NB4 (cell line): ENCODE results near the gene GPATCH2L.
A peak's percentile ranks its signal among the peaks of the same experiment; 100 is the strongest.

Experiments
- DNase-seq: peaks from one replicate; pipeline ENCODE4 v3.0.0; 2010; ENCODE audit warnings: low read depth
- H3K4me3 ChIP-seq: one replicate; pipeline ENCODE4 v1.5.1; 2011; ENCODE audit warnings: mild to moderate bottlenecking, low read depth, low read length, moderate library complexity
- MYC ChIP-seq: IDR thresholded peaks from 2 replicates; pipeline ENCODE4 v1.6.1; 2011; ENCODE audit warnings: low read depth, low read length
- POLR2A ChIP-seq: IDR thresholded peaks from 2 replicates; pipeline ENCODE4 v1.6.1; 2011; ENCODE audit warnings: mild to moderate bottlenecking; ENCODE audit not compliant: insufficient read length; ENCODE audit errors: extremely low read depth
- TF ChIP-seq, protein P1 (sequence below): IDR thresholded peaks from 2 replicates; pipeline ENCODE4 v1.6.1; 2011; ENCODE audit warnings: low read depth, low read length
- TF ChIP-seq, protein P2 (sequence below): IDR thresholded peaks from one replicate; pipeline ENCODE4 v1.5.1; 2012; ENCODE audit warnings: low read depth, low read length

Gene GPATCH2L

DNA sequence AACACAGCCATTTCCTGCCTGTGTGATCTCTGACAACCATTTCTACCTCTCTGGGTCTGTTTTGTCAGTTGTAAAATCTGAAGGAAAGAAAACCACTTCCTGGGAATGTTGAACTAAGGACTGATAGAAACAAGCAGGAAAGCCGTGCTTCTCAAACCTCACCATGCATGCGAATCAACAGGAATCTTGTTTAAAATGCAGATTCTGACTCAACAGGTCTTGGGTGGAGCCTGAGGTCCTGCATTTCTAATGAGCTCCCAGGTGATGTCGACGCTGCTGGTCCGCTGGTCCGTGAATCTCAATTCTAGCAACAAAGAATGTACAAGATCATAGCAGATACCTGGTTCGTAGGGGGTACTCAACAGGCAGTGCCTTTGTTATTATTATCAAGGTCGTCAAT lies 38.0 kb upstream of the GPATCH2L start:
- H3K4me3 ChIP-seq = no peak overlapping the region
- no peak for TF ChIP-seq POLR2A
- TF ChIP-seq, protein P1, sequence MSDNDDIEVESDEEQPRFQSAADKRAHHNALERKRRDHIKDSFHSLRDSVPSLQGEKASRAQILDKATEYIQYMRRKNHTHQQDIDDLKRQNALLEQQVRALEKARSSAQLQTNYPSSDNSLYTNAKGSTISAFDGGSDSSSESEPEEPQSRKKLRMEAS = no peak
- TF ChIP-seq, protein P2, sequence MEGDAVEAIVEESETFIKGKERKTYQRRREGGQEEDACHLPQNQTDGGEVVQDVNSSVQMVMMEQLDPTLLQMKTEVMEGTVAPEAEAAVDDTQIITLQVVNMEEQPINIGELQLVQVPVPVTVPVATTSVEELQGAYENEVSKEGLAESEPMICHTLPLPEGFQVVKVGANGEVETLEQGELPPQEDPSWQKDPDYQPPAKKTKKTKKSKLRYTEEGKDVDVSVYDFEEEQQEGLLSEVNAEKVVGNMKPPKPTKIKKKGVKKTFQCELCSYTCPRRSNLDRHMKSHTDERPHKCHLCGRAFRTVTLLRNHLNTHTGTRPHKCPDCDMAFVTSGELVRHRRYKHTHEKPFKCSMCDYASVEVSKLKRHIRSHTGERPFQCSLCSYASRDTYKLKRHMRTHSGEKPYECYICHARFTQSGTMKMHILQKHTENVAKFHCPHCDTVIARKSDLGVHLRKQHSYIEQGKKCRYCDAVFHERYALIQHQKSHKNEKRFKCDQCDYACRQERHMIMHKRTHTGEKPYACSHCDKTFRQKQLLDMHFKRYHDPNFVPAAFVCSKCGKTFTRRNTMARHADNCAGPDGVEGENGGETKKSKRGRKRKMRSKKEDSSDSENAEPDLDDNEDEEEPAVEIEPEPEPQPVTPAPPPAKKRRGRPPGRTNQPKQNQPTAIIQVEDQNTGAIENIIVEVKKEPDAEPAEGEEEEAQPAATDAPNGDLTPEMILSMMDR = no peak
- TF ChIP-seq MYC = no peak
- DNase-seq = no peak

DNA sequence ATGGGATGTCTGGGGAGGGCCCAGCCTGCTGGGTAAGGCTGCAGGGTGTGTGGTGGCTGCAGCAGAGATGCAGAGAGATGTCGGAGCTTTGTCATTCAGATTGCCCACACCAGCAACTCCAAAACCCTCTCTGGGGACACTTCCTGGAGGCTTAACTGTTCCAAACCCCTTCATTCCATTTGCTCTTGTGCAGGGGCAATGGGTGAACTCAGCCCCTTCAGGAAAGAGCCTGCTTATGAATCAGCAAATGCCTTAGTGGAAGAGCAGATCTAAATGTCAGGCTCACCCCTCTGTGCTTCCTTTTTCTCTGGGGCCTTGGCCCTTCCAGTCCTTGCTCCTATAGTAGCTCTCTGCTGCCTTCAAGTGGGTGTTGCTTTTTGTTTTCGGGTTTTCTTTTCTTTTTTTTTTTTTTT lies 36.7 kb upstream of the GPATCH2L start:
- peak; percentile 29 for DNase-seq
- H3K4me3 ChIP-seq = no peak overlapping the region
- TF ChIP-seq, protein P2 = no peak
- TF ChIP-seq, protein P1 = no peak
- no peak for TF ChIP-seq POLR2A
- no peak for TF ChIP-seq MYC

DNA sequence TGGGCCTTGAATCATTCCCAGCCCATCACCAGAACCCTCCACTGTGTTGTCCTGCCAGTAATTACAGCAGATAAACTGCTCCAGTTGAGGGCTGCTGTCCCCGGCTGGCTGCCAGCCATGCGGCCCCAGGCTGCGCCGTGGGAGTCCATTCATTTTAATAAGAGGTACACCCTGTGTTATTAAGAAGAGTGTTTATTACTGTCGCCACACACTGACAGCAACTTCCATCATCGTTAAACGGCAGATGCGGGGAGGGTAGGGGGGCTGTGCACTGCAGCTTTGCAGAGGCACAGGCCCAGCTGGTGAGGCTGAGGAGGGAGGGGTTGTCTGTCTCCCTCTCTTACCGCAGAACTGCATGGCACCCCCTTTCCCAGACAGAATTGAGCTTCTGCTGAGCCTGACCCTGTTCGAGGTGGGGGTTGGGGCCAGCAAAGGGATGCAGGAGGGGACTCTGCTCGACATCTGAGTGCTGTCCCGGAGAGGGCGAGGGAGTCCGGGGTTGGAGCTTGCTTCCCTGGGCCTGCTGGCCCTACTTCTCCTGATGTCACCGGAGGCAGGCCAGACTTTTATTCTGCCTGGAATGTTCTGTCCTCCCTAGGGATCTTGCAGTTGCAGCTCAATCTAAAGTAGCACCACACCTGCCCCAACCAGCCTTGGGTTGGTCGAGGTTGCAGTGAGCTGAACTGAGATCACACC lies 33.8 kb upstream of the GPATCH2L start:
- H3K4me3 ChIP-seq = no peak overlapping the region
- no peak for DNase-seq
- TF ChIP-seq, protein P1 = no peak
- TF ChIP-seq MYC (no peak), POLR2A (no peak)
- TF ChIP-seq, protein P2 = no peak

DNA sequence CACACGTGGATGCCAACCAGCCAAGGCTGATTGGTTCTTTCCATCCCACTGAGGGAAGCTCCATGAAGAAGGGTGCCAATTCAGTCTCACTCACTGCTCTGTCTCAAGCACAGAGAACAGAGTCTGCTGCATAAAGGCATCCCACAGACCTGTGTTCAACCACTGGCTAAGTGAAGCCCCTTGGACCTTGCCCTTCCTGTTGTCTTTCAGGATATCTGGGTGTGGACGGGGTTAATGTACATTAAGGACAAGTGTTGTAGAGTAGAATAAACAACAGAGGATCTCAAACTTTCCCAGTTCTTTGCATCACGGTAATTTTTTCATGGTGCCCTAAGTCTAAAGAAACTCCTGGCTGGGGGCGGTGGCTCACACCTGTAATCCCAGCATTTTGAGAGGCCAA lies 33.1 kb upstream of the GPATCH2L start:
- no peak for DNase-seq
- no peak overlapping the region for H3K4me3 ChIP-seq
- no peak for TF ChIP-seq MYC

DNA sequence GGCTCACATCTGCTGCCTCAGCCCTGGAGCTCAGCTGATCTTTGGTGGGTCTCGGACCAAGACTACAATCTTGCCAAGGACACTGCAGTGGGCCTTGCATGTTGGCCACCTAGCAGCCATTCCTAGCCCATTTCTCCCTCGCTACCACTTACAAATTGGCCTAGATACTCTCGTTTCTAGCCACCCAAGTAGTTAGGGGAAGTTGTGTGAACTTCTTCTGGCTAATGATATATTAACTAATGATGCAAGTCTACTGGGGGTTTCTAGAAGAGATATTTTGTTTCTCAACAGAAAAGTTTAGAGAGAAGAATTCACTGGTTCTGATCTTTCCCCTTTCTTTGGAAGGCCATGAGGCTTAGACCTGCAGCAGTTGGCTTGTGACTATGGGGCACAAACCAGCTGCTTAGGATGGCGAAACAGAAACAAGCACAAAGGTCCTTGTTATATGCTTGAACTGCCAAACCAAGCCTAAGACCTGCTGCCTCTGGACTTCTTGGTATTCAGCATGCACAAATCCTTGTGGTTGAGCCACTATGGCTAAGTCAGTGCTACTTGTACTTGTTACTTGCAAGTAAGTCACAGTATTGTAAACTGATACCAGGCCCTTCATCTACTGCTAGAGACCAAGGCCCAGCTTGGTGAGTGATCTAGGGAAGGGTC lies 30.5 kb upstream of the GPATCH2L start:
- TF ChIP-seq, protein P1 = no peak
- TF ChIP-seq MYC (no peak), POLR2A (no peak)
- TF ChIP-seq, protein P2 = no peak
- no peak overlapping the region for H3K4me3 ChIP-seq
- no peak for DNase-seq

DNA sequence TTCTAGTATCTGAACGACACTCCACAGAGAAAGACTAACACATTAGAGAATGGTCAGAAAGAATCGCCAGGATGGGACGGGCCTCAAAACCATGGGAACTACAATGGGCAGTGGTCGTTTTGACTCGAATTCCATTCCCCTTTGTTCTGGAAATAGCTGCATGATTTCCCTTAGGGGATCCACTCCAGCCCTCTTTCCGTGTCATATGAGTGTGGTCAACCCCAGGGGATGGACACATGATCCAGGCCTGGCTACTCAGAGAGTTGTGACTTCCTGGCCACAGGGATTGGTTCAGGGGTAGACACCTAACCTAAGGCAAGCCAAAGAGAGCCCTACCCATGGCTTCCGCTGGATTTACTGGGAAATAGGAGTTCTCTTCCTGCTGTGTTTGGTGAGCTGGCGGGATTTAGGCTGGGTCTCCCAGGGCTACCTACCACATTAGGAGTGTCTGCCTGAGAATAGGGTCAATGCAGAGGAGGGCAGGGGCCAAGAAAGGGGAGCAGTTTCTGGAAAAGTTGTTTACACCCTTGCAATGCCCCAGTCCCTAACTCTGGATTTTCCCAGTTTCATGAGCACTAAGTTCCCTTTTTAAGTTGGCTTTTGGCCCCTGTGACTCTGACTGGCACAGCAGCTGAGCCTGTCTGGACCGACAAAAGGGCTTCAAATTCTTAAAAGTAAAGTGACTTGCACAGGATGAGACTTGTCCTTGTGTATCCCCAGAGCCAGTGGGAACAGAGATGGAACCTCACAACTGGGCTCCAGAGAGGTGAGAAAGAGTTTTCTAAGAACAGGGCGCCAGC lies 28.1 kb upstream of the GPATCH2L start:
- H3K4me3 ChIP-seq = no peak overlapping the region
- no peak for DNase-seq
- TF ChIP-seq, protein P2 = no peak
- TF ChIP-seq, protein P1 = no peak
- TF ChIP-seq POLR2A (no peak), MYC (no peak)
